ENCODE results near the gene DLGAP1.

Gene DLGAP1

GRCh38 chr18:3538954-3539617 is 916.0 kb downstream of the DLGAP1 start:
- H4K91ac ChIP-seq (ENCODE audit: low read depth, low read length, poor library complexity): no peak overlapping the region
- H3K36me3 ChIP-seq (replicated peaks in 1 of 2; ENCODE audit: control insufficient read depth in 2 of 2, insufficient read depth in 2 of 2, low read length in 2 of 2): no peaks in the 10 kb centered on the region
- H3K14ac ChIP-seq (ENCODE audit: low read length): no peak overlapping the region
- no peak overlapping the region for H3K9ac ChIP-seq (ENCODE audit: low read depth, low read length, poor library complexity)
- no peak overlapping the region for H3K4ac ChIP-seq (ENCODE audit: low read length)
- no CpG with 5 or more reads among the region's 3 CpGs for WGBS, 2 donors (ENCODE audit: extremely low coverage in 2 of 2, insufficient read length in 2 of 2, insufficient replicate concordance in 1 of 2)
- no peak overlapping the region for H2BK12ac ChIP-seq (ENCODE audit: low read length)
- no peak overlapping the region for H2AK5ac ChIP-seq (ENCODE audit: low read depth, low read length)
- H3K27ac ChIP-seq (replicated peaks; ENCODE audit: low read length): no peak overlapping the region
- no peak overlapping the region for H2BK5ac ChIP-seq (ENCODE audit: low read length)
- no peaks in the 10 kb centered on the region for H3K79me1 ChIP-seq (ENCODE audit: low read depth, low read length)
- peak overlapping the region; percentile 5 for H2AFZ ChIP-seq (ENCODE audit: low read length)
- no peak overlapping the region for H3K4me2 ChIP-seq (ENCODE audit: insufficient read depth, low read length, poor library complexity, severe bottlenecking)
- no peak overlapping the region for H2BK15ac ChIP-seq (ENCODE audit: low read length)
- no peak overlapping the region for H3K18ac ChIP-seq (ENCODE audit: low read length)
- no peak overlapping the region for H2BK120ac ChIP-seq (ENCODE audit: low read depth, low read length)
- no peak overlapping the region for H4K8ac ChIP-seq (ENCODE audit: low read depth, low read length)
- no peak for DNase-seq (ENCODE audit: low spot score)
- H3K23ac ChIP-seq (ENCODE audit: low read depth, low read length, poor library complexity): no peak overlapping the region
- H3K4me3 ChIP-seq (ENCODE audit: low read length in 2 of 2): no peak overlapping the region
- no peaks in the 10 kb centered on the region for H3K4me1 ChIP-seq (ENCODE audit: control insufficient read depth in 2 of 2, insufficient read depth in 1 of 2, low read depth in 1 of 2, low read length in 2 of 2)
- no peaks in the 10 kb centered on the region for H3K27me3 ChIP-seq (ENCODE audit: control insufficient read depth in 3 of 3, insufficient read depth in 3 of 3, low read depth in 1 of 3, low read length in 3 of 3)
- H3K9me3 ChIP-seq (replicated peaks in 1 of 2; ENCODE audit: control insufficient read depth in 2 of 2, insufficient read depth in 1 of 2, low read depth in 1 of 2, low read length in 2 of 2): no peaks in the 10 kb centered on the region

GRCh38 chr18:3538456-3538855 is 916.7 kb downstream of the DLGAP1 start:
- Histone ChIP-seq H3K79me1 (ENCODE audit: low read depth, low read length) (no peaks in the 10 kb centered on the region), H3K9ac (ENCODE audit: low read depth, low read length, poor library complexity) (no peak overlapping the region), H2BK120ac (ENCODE audit: low read depth, low read length) (no peak overlapping the region), H2BK12ac (ENCODE audit: low read length) (no peak overlapping the region), H2AFZ (ENCODE audit: low read length) (no peak overlapping the region), H2BK5ac (ENCODE audit: low read length) (no peak overlapping the region), H3K18ac (ENCODE audit: low read length) (no peak overlapping the region), H3K4me3 (ENCODE audit: low read length in 2 of 2) (no peak overlapping the region), H3K4ac (ENCODE audit: low read length) (no peak overlapping the region), H3K23ac (ENCODE audit: low read depth, low read length, poor library complexity) (no peak overlapping the region), H3K4me2 (ENCODE audit: insufficient read depth, low read length, poor library complexity, severe bottlenecking) (no peak overlapping the region), H2BK15ac (ENCODE audit: low read length) (no peak overlapping the region), H3K27ac (replicated peaks; ENCODE audit: low read length) (no peak overlapping the region), H4K8ac (ENCODE audit: low read depth, low read length) (no peak overlapping the region), H3K4me1 (ENCODE audit: control insufficient read depth in 2 of 2, insufficient read depth in 1 of 2, low read depth in 1 of 2, low read length in 2 of 2) (no peaks in the 10 kb centered on the region), H2AK5ac (ENCODE audit: low read depth, low read length) (no peak overlapping the region), H3K9me3 (replicated peaks in 1 of 2; ENCODE audit: control insufficient read depth in 2 of 2, insufficient read depth in 1 of 2, low read depth in 1 of 2, low read length in 2 of 2) (no peaks in the 10 kb centered on the region), H3K36me3 (replicated peaks in 1 of 2; ENCODE audit: control insufficient read depth in 2 of 2, insufficient read depth in 2 of 2, low read length in 2 of 2) (no peaks in the 10 kb centered on the region), H3K14ac (ENCODE audit: low read length) (no peak overlapping the region), H4K91ac (ENCODE audit: low read depth, low read length, poor library complexity) (no peak overlapping the region), H3K27me3 (ENCODE audit: control insufficient read depth in 3 of 3, insufficient read depth in 3 of 3, low read depth in 1 of 3, low read length in 3 of 3) (no peaks in the 10 kb centered on the region)
- no CpG with 5 or more reads among the region's 3 CpGs for WGBS, 2 donors (ENCODE audit: extremely low coverage in 2 of 2, insufficient read length in 2 of 2, insufficient replicate concordance in 1 of 2)
- no peak for DNase-seq (ENCODE audit: low spot score)

- no peak overlapping the region for H3K4ac ChIP-seq (ENCODE audit: low read length)
- H3K23ac ChIP-seq (ENCODE audit: low read depth, low read length, poor library complexity): no peak overlapping the region
- no peak overlapping the region for H3K18ac ChIP-seq (ENCODE audit: low read length)
- no peak overlapping the region for H3K27ac ChIP-seq (replicated peaks; ENCODE audit: low read length)
- WGBS, 2 donors (ENCODE audit: extremely low coverage in 2 of 2, insufficient read length in 2 of 2, insufficient replicate concordance in 1 of 2): no CpG with 5 or more reads among the region's 5 CpGs
- H3K4me2 ChIP-seq (ENCODE audit: insufficient read depth, low read length, poor library complexity, severe bottlenecking): no peak overlapping the region
- no peak overlapping the region for H2BK15ac ChIP-seq (ENCODE audit: low read length)
- H3K9ac ChIP-seq (ENCODE audit: low read depth, low read length, poor library complexity): no peak overlapping the region
- no peaks in the 10 kb centered on the region for H3K79me1 ChIP-seq (ENCODE audit: low read depth, low read length)
- H4K8ac ChIP-seq (ENCODE audit: low read depth, low read length): no peak overlapping the region
- no peak overlapping the region for H2BK12ac ChIP-seq (ENCODE audit: low read length)
- H3K14ac ChIP-seq (ENCODE audit: low read length): no peak overlapping the region
- no peak for DNase-seq (ENCODE audit: low spot score)
- H4K91ac ChIP-seq (ENCODE audit: low read depth, low read length, poor library complexity): no peak overlapping the region
- no peak overlapping the region for H2BK120ac ChIP-seq (ENCODE audit: low read depth, low read length)
- H3K4me1 ChIP-seq (ENCODE audit: control insufficient read depth in 2 of 2, insufficient read depth in 1 of 2, low read depth in 1 of 2, low read length in 2 of 2): peaks cover 13 to 17% of the 10 kb centered on the region in 2 donors
- no peak overlapping the region for H2AFZ ChIP-seq (ENCODE audit: low read length)
- H2BK5ac ChIP-seq (ENCODE audit: low read length): no peak overlapping the region
- H3K36me3 ChIP-seq (replicated peaks in 1 of 2; ENCODE audit: control insufficient read depth in 2 of 2, insufficient read depth in 2 of 2, low read length in 2 of 2): no peaks in the 10 kb centered on the region
- H2AK5ac ChIP-seq (ENCODE audit: low read depth, low read length): no peak overlapping the region
- no peaks in the 10 kb centered on the region for H3K9me3 ChIP-seq (replicated peaks in 1 of 2; ENCODE audit: control insufficient read depth in 2 of 2, insufficient read depth in 1 of 2, low read depth in 1 of 2, low read length in 2 of 2)
- no peak overlapping the region for H3K4me3 ChIP-seq (ENCODE audit: low read length in 2 of 2)
- no peaks in the 10 kb centered on the region for H3K27me3 ChIP-seq (ENCODE audit: control insufficient read depth in 3 of 3, insufficient read depth in 3 of 3, low read depth in 1 of 3, low read length in 3 of 3)
Observed at GRCh38 chr18:3530807-3531206, 924.3 kb downstream of the DLGAP1 start.

- H2BK120ac ChIP-seq (ENCODE audit: low read depth, low read length): no peak overlapping the region
- H3K9ac ChIP-seq (ENCODE audit: low read depth, low read length, poor library complexity): no peak overlapping the region
- H3K9me3 ChIP-seq (replicated peaks in 1 of 2; ENCODE audit: control insufficient read depth in 2 of 2, insufficient read depth in 1 of 2, low read depth in 1 of 2, low read length in 2 of 2): no peaks in the 10 kb centered on the region
- no peak overlapping the region for H3K4me2 ChIP-seq (ENCODE audit: insufficient read depth, low read length, poor library complexity, severe bottlenecking)
- no peak for DNase-seq (ENCODE audit: low spot score)
- no peak overlapping the region for H3K23ac ChIP-seq (ENCODE audit: low read depth, low read length, poor library complexity)
- no peak overlapping the region for H4K91ac ChIP-seq (ENCODE audit: low read depth, low read length, poor library complexity)
- no peak overlapping the region for H3K14ac ChIP-seq (ENCODE audit: low read length)
- WGBS, 2 donors (ENCODE audit: extremely low coverage in 2 of 2, insufficient read length in 2 of 2, insufficient replicate concordance in 1 of 2): no CpG with 5 or more reads among the region's 3 CpGs
- H2AK5ac ChIP-seq (ENCODE audit: low read depth, low read length): no peak overlapping the region
- H2AFZ ChIP-seq (ENCODE audit: low read length): no peak overlapping the region
- H3K27ac ChIP-seq (replicated peaks; ENCODE audit: low read length): no peak overlapping the region
- H4K8ac ChIP-seq (ENCODE audit: low read depth, low read length): no peak overlapping the region
- no peaks in the 10 kb centered on the region for H3K36me3 ChIP-seq (replicated peaks in 1 of 2; ENCODE audit: control insufficient read depth in 2 of 2, insufficient read depth in 2 of 2, low read length in 2 of 2)
- H2BK5ac ChIP-seq (ENCODE audit: low read length): no peak overlapping the region
- no peak overlapping the region for H3K4me3 ChIP-seq (ENCODE audit: low read length in 2 of 2)
- H3K27me3 ChIP-seq (ENCODE audit: control insufficient read depth in 3 of 3, insufficient read depth in 3 of 3, low read depth in 1 of 3, low read length in 3 of 3): no peaks in the 10 kb centered on the region
- H2BK12ac ChIP-seq (ENCODE audit: low read length): no peak overlapping the region
- no peak overlapping the region for H2BK15ac ChIP-seq (ENCODE audit: low read length)
- H3K4ac ChIP-seq (ENCODE audit: low read length): no peak overlapping the region
- peaks cover 15 to 19% of the 10 kb centered on the region in 2 donors for H3K4me1 ChIP-seq (ENCODE audit: control insufficient read depth in 2 of 2, insufficient read depth in 1 of 2, low read depth in 1 of 2, low read length in 2 of 2)
- peaks cover under 1% of the 10 kb centered on the region for H3K79me1 ChIP-seq (ENCODE audit: low read depth, low read length)
- H3K18ac ChIP-seq (ENCODE audit: low read length): no peak overlapping the region
Observed at GRCh38 chr18:3529601-3530000, 925.5 kb downstream of the DLGAP1 start.

Data from neuronal stem cell (in vitro differentiated cells).